CD4-positive, alpha-beta T cell treated with Interleukin-15 for 4 hours (primary cell): ENCODE results near the gene TICAM2.

Experiments used
- DNase-seq: peaks from one replicate; pipeline ENCODE4 v3.0.0-alpha.2; 2020; ENCODE audit warnings: low spot score

Gene TICAM2

DNA sequence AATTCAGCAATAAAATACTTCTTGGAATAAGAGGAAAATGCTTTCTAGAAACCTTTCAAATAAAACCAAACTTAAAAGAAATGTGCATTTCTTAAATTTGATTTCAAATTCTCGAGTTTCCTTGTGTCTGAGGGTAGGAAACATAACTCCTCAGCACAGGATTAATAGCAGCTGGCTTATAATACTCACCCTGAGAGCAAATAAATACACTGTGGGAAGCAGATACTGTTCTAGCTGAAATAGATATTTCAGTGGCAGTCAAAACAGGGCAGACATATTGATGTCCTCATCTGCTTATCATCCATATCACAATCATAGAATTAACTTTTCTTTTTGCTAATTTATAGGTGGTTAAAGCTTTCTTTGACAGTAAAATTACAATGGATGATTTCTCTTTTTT lies 33.6 kb downstream of the TICAM2 start:
- no peak for DNase-seq

DNA sequence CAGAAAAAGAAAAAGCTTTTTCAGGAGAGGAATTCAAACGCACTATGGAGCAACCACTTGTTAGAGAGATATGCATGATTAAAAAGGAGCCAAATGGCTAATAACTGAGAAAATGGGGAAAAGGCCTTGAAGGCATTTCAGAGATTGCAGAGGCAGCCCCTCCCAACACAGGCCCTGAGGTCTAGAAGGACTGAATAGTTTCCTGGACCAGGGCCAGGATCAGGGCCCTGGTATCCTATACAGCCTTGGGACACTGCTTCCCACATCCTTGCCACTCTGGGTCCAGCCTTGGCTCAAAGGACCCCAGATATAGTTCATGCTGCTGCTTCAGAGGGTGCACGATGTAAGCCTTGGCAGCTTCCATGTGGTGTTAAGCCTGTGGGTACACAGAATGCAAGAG lies 37.0 kb downstream of the TICAM2 start:
- no peak for DNase-seq

DNA sequence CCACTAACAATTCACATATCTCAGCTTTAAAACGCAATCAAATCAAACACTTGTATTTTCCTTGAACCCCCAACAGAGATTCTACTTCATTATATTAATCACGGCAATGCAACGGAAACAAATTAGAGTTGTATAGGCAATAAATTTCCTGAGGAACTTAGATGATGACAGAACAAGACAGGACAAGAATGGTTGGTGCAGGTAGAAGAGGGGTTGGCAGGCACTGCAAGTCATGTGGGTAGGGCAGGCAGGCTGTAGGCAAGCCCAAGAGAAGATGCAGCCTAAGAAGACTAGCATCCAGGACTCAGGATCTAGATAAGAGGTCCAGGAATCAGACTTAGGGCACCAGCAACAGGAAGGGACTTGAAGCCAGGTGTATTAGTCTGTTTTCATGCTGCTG lies 41.1 kb downstream of the TICAM2 start:
- DNase-seq, result no peak

DNA sequence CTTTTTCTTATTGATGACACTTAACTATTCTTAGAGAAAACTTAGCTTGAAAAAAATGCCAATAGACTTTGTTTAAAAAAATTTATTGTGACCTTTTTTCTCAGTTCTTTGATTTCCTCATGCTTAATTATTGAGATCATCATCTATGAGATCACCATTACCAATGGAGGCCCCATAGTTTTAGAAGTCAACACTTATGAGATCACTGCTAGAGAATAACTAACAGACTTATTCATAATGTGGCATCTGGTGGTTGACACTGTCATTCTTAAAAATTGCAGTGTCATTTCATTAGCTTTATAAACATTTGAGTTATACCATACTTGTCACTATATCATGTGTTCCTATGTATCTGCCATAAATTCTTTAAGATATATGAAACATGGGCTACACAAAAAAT lies 42.8 kb downstream of the TICAM2 start:
- no peak for DNase-seq

DNA sequence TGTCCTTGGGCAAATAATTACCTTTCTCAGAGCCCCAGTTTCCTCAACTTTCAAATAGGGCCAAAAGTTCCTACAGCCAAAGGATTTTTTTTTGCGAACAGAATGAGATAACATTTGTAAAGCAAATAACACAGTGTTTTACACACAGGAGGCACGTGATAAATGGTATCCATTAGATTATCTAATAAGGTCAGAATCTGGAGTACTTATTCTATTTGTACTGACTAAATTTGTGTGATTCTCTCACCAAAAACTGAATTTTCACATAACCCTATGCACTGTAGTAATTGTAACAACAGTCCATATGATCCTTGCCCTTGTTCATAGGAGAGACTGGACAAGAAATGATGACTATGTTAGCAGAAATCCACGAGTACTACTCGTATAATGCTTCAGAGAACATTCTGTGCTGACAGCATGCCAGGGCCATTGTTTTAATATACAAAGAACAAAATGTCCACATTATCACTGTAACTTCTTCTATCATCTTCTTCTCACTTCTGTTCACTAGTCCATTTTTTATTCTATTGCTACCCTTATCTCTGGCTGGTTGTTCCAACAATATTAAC lies 43.8 kb downstream of the TICAM2 start:
- DNase-seq, result no peak

DNA sequence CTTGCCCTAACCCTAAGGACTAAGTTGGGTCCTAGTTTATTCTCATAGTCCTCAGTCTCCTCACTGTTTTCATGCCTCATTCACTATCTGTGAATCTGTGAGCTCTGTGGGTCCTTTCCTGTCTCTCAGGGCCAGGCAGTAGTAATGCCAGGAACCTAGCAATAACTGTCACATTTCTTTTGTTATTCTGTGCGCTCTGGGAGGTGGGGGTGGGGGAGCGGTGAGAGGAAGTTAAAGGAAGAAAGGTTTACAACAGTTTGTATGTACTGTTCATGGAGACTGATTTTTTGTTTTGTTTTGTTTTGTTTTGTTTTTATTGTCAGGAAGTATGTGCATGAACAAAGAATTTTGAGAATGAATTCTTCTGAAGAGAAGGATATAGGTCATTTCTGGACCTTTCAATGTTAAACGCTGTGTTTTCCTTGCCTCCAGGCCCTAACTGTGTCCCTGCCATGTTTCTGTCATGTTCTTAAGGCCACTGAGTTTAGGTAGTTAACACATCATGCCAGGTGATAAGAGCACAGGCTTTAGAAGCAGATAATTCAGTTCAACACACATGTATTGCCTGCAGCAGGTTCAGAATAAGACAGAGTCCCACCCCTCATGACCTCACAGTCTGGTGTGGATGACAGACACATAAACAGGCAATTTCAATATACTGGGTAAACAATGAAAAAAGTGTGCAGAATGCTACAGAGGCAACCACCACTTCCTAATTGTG lies 44.5 kb downstream of the TICAM2 start:
- no peak for DNase-seq

DNA sequence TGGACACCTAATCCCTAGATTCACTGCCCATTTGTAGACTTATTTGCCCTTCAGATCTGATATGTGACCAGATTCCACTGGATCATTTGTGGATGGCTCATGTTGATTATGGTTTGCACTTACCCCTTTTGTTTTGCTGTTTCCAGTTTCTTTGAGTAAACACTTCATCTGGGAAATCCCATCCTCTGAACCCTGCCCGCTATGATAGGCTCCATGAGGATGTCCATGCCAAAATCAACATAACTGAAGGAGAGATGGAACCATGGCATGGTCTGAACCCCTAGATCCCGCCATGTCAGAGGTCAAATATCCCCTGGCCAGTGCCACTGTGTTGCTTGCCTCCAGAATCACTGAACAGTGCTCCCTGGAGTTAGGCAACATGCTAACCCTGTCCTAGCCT lies 46.0 kb downstream of the TICAM2 start:
- no peak for DNase-seq

DNA sequence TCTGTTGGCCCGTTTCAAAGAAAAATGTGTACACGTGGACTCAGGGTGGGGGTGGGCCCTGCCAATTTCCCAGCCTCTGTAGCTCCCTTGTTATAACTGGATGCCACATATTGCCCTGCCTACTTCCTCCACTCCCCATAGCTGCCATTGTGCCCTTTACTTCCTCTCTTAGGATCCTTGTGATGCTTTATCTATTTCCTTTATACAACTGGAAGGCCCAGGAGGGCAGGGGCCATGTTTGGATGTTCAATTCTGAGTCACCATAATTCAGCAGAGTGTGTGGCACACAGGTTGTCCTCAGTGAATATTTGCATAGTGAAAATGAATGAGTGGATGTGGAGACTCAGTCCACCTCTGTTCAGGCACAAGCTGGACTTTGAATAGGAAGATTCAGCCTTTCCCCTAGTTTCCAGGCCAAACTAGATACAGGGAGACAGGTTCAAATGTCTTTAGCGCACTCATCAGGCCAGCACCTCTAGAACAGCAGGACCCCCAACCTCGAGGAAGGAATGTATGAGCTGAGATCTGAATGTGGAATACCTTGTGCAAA lies 47.1 kb downstream of the TICAM2 start:
- no peak for DNase-seq

DNA sequence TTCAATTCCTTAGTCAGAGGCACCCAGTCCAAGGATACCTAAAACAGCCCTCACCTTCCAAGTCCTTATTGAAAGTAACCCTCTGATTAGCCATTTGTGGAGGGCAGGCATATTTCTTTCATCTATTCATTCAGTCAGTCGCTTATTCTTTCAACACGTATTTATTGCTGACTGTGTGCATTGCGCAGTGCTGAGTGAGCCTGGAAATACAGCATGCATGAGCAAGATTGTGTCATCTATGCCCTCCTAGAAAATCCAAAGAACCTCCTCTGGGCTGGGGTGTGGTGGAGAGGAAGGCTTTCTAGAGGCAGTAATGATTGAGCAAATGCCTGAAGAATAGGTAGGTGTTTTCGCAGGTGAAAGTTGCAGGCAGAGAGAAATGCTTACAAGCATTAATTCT lies 49.2 kb downstream of the TICAM2 start:
- no peak for DNase-seq

DNA sequence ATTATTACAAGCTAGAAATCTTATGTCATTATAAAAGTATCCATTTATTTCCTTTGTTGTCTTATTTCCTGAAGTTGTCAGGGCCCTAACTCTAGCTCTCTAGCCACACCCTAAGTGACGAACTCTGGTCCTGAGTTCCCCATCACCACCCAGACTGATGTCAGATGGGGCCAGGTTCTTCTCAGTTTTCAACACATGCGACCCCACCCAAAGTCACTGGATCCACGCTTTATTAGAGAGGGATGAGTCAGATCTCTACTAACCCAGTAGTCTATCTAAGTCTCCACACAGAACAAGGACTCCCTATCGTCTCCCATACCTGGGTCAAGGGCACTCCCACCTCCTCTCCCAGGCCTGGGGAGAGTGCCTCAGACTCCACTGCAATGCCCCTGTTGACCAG lies 50.9 kb downstream of the TICAM2 start:
- peak; percentile 3 for DNase-seq

DNA sequence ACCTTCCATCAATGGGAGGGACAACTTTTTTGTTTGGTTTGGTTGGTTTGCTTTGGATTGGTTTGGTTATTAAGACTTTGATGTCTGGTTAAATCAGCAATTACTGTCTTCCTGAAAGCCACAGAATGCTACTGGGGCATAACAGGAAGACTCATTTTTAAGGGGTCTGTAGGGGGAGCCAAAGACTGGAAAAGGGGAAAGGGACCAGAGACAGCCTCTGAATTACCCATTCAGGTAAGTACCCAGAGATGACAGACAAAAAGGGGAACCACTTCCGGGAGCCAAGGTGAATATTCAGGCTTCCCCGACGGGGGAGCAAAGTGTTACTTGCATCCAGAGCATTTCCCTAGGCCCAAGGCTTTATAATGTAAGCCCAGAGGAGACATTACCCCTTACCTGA lies 53.1 kb downstream of the TICAM2 start:
- peak; percentile 7 for DNase-seq

DNA sequence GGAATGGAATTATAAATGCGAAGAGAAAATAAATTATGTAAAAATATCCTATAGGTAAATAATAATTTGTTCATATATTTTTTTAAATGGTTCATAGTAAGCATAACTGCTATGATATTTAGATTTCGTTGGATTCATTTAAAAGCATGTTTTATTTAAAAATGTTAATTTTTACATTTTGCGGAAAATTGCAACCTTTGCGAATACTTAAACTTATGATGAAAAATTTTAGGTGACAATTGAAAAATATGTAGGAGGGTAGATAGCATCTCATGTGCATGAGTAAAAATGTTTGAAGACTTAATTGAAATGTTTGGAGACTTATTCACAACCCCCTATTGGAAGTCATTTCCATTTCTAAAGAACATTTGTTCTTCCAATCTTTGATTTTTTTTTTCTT lies 53.6 kb downstream of the TICAM2 start:
- DNase-seq, result no peak

DNA sequence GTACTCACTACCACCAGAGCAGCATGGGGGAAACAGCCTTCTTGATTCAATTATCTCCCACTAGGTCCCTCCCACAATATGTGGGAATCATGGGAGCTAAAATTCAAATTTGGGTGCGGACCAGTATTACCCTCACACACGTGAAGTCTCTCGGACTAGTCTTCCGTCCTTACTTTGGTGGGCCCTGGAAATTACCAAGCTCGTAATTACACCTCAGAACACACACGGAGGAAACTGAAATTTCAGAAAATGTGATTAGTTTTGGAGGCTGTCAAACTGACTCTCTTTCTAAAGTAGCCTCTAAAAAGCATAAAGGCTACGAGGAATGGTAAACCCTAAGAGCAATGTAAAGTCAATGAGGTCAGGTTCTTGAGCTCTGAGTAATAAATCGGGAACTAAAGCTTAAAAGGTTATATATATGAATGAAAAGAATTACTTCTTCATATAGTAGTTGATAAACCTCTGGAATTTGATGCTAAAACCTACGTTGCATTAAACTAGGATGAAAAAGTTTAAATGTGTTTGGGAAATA lies 56.9 kb downstream of the TICAM2 start:
- no peak for DNase-seq

DNA sequence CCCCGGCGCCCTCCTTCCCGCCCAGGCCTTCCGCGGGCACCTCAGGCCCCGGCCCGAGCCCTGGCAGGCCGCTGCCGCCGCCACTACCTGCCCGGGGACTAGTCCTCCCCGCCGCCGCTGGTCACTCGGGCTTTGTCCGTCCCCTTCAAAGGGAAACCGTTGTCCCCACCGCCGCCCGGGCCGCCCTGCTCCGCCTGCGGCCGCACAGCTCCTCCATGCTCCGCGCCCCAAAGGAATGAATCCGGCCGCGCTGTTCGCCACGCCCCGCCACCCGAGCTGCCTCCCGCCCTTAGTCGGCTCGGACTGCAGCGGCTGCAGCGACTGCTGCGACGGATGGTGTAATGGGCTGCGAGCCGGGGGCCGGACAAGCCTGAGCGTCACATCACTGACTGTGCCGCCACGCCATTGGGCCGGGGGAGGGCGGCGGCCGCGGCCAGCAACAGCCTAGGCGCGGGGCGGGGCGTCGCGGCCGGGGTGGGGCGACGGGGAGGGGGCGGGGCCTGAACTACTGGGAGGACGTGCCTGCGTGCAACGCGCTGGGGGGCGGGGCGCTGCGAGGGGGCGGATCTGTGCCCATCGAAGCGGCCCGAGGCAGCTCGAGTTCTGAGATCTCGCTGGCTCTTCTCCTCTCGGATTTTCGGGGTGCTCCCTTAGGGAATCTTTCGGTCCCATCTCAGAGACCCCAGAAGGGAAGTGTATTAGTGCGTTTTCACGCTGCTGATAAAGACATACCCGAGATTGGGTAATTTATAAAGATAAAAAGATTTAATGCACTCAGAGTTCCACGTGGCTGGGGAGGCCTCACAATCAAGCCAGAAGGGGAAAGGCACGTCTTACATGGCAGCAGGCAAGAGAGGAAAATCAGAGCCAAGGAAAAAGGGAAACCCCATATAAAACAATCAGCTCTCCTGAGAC lies 57.6 kb downstream of the TICAM2 start, which contains the start of gene FEM1C:
Gene FEM1C (minus strand): TSS at position 340 of the 915 bp plus-strand sequence. CDS start 1,282 bp downstream, outside the sequence.
- peak; percentile 95 for DNase-seq

DNA sequence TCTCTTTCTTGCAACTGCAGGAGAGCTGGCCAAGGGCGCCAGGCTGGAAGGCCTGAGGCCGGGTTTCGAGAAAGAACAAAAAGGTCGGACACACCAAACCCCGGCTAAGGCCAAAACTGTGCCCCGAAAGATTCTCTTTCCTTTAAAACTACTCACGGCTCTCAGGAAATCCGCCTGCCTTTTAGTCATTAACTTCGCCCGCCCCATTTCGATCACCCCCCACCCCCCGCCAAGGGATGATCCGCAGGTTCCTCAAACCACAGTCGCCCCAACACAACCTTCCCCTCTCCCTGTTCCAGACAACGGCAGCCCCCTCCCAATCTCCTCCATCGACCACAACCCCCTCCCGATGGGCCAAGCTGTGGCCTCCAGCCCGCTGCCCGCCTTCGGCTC lies 58.2 kb downstream of the TICAM2 start:
- peak; percentile 51 for DNase-seq

DNA sequence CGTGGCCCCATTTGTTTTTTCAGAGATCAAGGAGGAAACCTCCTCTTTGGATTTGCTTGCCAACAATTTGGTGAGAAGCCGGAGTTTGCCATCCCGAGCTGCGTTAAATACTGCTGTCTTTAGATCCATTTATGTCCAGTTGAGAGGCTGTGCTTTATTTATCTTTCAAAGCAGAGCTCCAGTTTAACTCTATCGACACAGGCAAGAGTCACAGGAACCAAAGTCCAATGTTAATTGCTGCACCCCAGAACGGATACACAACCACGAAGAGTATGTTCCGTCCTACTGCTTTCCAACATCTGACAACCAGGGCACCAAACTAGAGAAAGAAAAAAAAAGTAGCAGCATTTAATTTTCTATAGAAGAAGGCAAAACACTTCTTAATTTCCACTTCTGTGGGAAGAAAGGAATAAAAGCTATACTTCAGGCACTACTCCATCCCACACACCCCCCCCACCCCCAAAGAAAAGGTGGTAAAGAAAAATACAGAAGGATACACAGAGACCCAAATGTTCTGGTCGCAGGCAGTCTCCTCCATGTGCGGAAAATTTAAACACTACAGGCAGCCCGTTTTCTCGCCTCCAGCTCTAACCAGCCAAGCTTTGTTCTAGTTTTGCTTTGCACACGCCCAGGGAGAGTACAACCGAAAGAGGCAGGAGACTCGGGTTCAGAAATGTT lies 58.8 kb downstream of the TICAM2 start:
- no peak for DNase-seq

DNA sequence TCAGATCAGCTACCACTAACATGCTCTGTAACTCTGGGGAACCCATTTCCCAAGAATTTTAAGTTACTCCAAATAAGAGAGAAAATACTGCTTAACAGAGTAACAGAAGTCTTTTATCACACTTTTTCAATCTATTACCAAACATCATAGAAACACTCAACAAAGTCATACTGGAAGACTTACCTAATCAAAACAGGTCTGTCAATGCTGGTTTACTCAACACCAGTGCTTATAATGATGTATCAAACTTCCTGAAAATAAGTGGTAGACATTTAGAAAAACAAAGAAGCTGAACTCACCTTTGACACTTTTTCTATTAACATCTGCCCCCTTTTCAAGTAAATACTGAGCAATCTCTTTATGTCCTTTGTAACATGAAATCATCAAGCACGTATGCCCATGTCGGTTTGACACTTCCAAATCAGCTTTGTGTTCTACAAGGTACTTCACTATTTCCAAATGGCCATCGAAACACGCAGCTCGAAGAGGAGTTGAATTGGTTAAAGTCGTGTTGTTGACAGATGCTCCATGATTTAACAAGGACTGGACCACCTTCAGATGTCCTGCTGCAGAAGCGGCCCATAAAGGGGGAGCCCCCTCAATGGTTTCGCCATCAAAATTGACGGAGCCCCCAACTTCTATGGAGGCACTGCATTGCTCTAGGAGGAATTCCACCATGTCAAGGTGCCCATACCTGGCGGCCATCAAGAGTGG lies 59.5 kb downstream of the TICAM2 start:
- DNase-seq, result no peak

DNA sequence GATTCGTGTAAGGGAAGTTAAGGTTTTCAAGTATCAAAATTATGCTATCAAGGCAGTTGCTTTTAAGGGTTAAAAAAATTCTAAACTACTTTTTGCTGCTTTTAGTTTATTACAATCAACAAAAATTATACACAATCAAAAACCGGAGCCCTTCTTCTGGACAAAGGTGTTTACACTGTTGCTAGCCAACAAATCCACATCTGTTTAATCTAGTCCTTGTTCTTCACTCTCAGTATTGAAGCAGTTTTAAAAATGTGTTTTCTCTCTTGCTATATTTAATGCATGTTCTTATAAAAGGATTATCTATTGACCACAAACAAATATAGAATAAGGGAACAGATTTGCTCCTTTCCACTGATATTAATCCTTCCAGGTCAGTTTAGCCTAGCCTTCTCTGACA lies 60.2 kb downstream of the TICAM2 start:
- no peak for DNase-seq

DNA sequence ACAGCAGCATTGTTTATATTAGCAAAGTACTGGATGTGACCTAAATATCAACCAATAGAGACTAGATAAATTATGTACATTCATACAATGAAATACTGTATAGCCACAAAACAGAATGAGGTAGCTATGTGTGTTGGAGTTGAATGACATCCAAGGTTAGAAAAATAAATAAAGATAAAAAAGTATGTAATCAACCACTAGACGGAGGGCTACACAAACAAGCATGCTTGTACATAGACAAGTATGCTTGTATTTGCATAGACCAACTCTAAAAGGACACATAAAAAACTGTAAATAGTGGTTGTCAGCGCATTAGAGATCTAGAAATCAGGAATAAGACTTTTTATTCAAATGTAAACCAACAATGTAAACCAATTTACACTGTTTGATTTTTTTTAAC lies 60.7 kb downstream of the TICAM2 start:
- DNase-seq, result no peak

DNA sequence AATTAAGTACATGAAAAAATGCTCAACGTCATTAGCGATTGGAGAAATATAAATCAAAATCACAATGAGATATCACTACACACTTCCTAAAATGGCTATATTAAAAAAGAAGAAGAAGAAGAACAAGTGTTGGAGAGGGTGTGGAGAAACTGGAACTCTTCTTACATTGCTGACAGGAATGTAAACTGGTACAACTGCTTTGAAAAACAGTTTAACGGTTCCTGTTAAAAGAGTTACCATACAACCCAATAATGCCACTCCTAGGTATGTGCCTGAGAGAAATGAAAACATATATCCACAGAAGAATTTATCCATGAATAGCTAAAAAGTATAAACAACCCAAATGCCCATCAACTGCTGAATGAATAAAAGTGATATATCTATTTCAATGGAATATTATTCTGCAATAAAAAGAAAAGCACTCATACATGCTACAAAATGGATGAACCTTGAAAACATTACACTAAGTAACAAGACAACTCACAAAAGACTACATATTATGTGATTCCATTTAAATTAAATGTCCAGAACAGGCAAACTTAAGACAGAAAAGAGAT lies 66.7 kb downstream of the TICAM2 start:
- DNase-seq, result no peak

DNA sequence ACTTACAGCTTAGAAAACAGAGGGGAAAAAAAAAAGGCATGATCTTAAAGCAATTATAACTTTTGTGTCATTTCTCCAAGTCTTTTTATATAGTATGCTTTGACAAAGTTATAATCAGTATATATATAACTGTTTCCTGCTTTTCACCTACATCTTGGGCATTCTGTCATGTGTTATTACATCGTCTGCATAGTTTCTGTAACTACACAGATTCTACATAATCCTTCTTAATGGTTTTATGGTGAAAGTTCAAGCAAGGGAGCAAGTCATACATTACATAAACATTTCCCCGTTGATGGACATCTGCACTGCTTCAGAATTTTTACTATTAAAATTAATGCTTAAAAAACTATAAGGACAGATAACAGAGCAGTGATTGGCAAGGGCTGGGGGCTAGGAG lies 69.8 kb downstream of the TICAM2 start:
- DNase-seq, result no peak
